GM12891 (cell line): ENCODE measurements around the gene SNRPA.

Experiments
- POLR2A ChIP-seq: IDR thresholded peaks from 2 replicates; pipeline ENCODE4 v1.6.1; 2011; ENCODE audit warnings: low read depth, low read length, control low read depth
- SPI1 ChIP-seq: IDR thresholded peaks from 2 replicates; pipeline ENCODE4 v1.6.1; 2011; ENCODE audit warnings: low read depth, low read length, control low read depth

DNA sequence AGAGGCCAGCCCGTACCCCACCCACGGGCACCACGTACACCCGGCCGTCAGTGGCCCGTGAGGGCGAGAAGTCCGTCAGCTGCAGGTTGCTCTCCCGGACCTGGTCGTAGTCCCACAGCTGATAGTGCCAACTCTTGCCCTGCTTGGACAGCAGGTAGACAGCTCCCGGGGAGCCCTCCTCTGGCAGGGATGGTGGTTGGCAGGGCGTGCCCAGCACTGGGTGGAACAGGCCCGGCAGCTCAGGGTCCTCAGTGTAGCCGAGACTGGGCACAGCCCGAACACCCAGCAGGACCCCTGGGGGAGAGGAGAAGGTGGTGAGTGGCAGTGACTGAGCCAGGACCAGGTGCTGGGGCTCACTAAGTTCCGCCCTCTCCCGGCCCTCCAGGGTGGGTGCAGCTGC is 8.5 kb upstream of the SNRPA start:
- no peak for TF ChIP-seq POLR2A
- no peak for TF ChIP-seq SPI1
